Endothelial cell of umbilical vein (primary cell): ENCODE data around the gene HECTD4. TPM values are rescaled to one million over a fixed set of nuclear protein-coding genes. Genes with fewer than 3 reads are reported as not detected.

ENCODE experiments used
- BruUV-seq: library from RNA; stranded (reverse); fragments of 400-500 nt; replicated peaks from 2 replicates; lab custom pipeline; 2021; lab: Mats Ljungman, UMichigan
- CTCF ChIA-PET: fragments of 300-600, 350-600 bp; sonication (Branson Sonifier 250); formaldehyde crosslinking; loops from one replicate; lab custom pipeline; 2021; ENCODE audit warnings: antibody characterized with exemption, inconsistent platforms; lab: Charles Lee
- POLR2A ChIA-PET: fragments of 300-600, 350-600 bp; sonication (Branson Sonifier 250); formaldehyde crosslinking; loops from one replicate; lab custom pipeline; 2021; ENCODE audit warnings: antibody characterized with exemption, inconsistent platforms; lab: Charles Lee
- DNase-seq: peaks from one replicate; pipeline ENCODE4 v3.0.0-alpha.2; 2011; ENCODE audit warnings: low read depth, low spot score
- FAIRE-seq: peaks from 2 replicates; lab custom pipeline; 2011; peaks lifted over from hg19 to GRCh38; lab: Jason Lieb, UNC
- H2AFZ ChIP-seq: 2 replicates; pipeline ENCODE4 v1.6.0; 2012; ENCODE audit warnings: low read depth, low read length, control low read depth, inconsistent platforms
- H3K27ac ChIP-seq: 2 replicates; pipeline ENCODE4 v1.5.1; 2011; ENCODE audit warnings: low read depth, mild to moderate bottlenecking, control low read depth, low read length, moderate library complexity; ENCODE audit not compliant: insufficient read depth
- H3K27me3 ChIP-seq, 2 experiments: 2 replicates each; pipeline versions ENCODE4 v1.6.0 to v1.6.1; 2011; ENCODE audit warnings: low read length in 2 of 2, mixed read lengths in 1 of 2; ENCODE audit not compliant: control insufficient read depth in 2 of 2, insufficient read depth in 2 of 2
- H3K36me3 ChIP-seq, 2 experiments: 2 replicates in 1 of 2; 3 replicates in 1 of 2; pipeline ENCODE4 v1.5.1; 2011; ENCODE audit warnings: low read length in 2 of 2, mild to moderate bottlenecking in 1 of 2, moderate library complexity in 1 of 2; ENCODE audit not compliant: control insufficient read depth in 2 of 2, insufficient read depth in 2 of 2; ENCODE audit errors: extremely low read depth in 1 of 2
- H3K4me1 ChIP-seq: 3 replicates; pipeline ENCODE4 v1.5.1; 2011; ENCODE audit warnings: mild to moderate bottlenecking, low read length; ENCODE audit not compliant: control insufficient read depth, insufficient read depth; ENCODE audit errors: extremely low read depth
- H3K4me2 ChIP-seq: 2 replicates; pipeline ENCODE4 v1.6.1; 2011; ENCODE audit warnings: low read length, control low read depth, mixed read lengths; ENCODE audit not compliant: insufficient read depth
- H3K4me3 ChIP-seq, 3 experiments: fragments of 200-600 bp in 1 of 3; sonication (generic), shearing (Covaris generic) in 1 of 3; replicated peaks in 1 of 3; 2 replicates each; pipeline ENCODE4 v1.5.1; 2011 to 2016; ENCODE audit warnings: control low read depth in 3 of 3, low read length in 3 of 3, mild to moderate bottlenecking in 2 of 3, inconsistent platforms in 1 of 3, low read depth in 1 of 3, moderate library complexity in 1 of 3; ENCODE audit not compliant: insufficient read depth in 1 of 3
- H3K79me2 ChIP-seq: 2 replicates; pipeline ENCODE4 v1.6.0; 2012; ENCODE audit warnings: low read length, inconsistent platforms; ENCODE audit not compliant: control insufficient read depth, insufficient read depth
- H3K9ac ChIP-seq: replicated peaks from 2 replicates; pipeline ENCODE3; 2011; ENCODE audit warnings: low read length, control low read depth; ENCODE audit not compliant: insufficient read depth; ENCODE audit errors: extremely low read depth
- H3K9me1 ChIP-seq: replicated peaks from 3 replicates; pipeline ENCODE4 v1.6.0; 2011; ENCODE audit warnings: mild to moderate bottlenecking, low read length; ENCODE audit not compliant: control insufficient read depth, insufficient read depth; ENCODE audit errors: extremely low read depth
- H3K9me3 ChIP-seq: replicated peaks from 2 replicates; pipeline ENCODE4 v1.5.1; 2012; ENCODE audit warnings: low read length, inconsistent platforms; ENCODE audit not compliant: control insufficient read depth, insufficient read depth
- H4K20me1 ChIP-seq: replicated peaks from 2 replicates; pipeline ENCODE3; 2011; ENCODE audit warnings: mild to moderate bottlenecking, low read length; ENCODE audit not compliant: control insufficient read depth, insufficient read depth; ENCODE audit errors: extremely low read depth
- CTCF ChIP-seq, 2 donors: IDR thresholded peaks; 1 replicate in 1 of 2; 2 replicates in 1 of 2; pipeline ENCODE4 v1.5.1; 2011; ENCODE audit warnings: low read length in 2 of 2, mild to moderate bottlenecking in 2 of 2, moderate library complexity in 2 of 2, control low read depth in 1 of 2, inconsistent platforms in 1 of 2, low read depth in 1 of 2; ENCODE audit not compliant: insufficient read depth in 1 of 2; ENCODE audit errors: extremely low read depth in 1 of 2
- EZH2 ChIP-seq: IDR thresholded peaks from 2 replicates; pipeline ENCODE4 v1.6.1; 2012; ENCODE audit warnings: borderline replicate concordance, low read depth, mild to moderate bottlenecking, moderate library complexity, low read length, inconsistent platforms; ENCODE audit not compliant: severe bottlenecking
- FOS ChIP-seq: IDR thresholded peaks from 2 replicates; pipeline ENCODE4 v1.6.1; 2011; ENCODE audit warnings: mild to moderate bottlenecking, low read length, moderate library complexity, borderline replicate concordance; ENCODE audit not compliant: insufficient read depth
- GATA2 ChIP-seq: IDR thresholded peaks from 2 replicates; pipeline ENCODE4 v1.7.0; 2011; ENCODE audit warnings: low read depth, mild to moderate bottlenecking, moderate library complexity, mixed read lengths, low read length; ENCODE audit not compliant: insufficient read length, insufficient read depth
- JUN ChIP-seq: IDR thresholded peaks from 2 replicates; pipeline ENCODE4 v1.6.1; 2011; ENCODE audit warnings: borderline replicate concordance, low read depth; ENCODE audit not compliant: insufficient read length, insufficient read depth
- MAX ChIP-seq: IDR thresholded peaks from 2 replicates; pipeline ENCODE4 v1.6.1; 2011; ENCODE audit not compliant: insufficient read depth, insufficient read length
- MYC ChIP-seq: IDR thresholded peaks from one replicate; pipeline ENCODE4 v1.6.1; 2011; ENCODE audit warnings: mild to moderate bottlenecking, low read depth, low read length
- POLR2A ChIP-seq: IDR thresholded peaks from 2 replicates; pipeline ENCODE4 v1.6.1; 2012; ENCODE audit warnings: low read depth, mild to moderate bottlenecking, control low read depth, low read length
- POLR2AphosphoS5 ChIP-seq: IDR thresholded peaks from 2 replicates; pipeline ENCODE4 v1.6.1; 2012; ENCODE audit warnings: low read depth, mild to moderate bottlenecking, control low read depth, low read length, moderate library complexity; ENCODE audit not compliant: insufficient read depth
- dilution Hi-C: fragments of 300-500 bp; cut with MboI; formaldehyde crosslinking; loops from one replicate; pipeline ENCODE4 v1.15.0; 2019; ENCODE audit warnings: low sequenced_read_pairs; ENCODE audit not compliant: extremely low pct_ligation_motif_present
- intact Hi-C: fragments of 100-400 bp; cut with micrococcal nuclease; formaldehyde crosslinking; loops from one replicate; pipeline ENCODE4 v1.10.0; 2022
- polyA plus RNA-seq, 4 experiments: library from polyadenylated mRNA; depleted of rRNA in 3 of 4; stranded (reverse) in 3 of 4; unstranded in 1 of 4; fragments of >200 nt; gene quantifications; 2 replicates each; pipeline versions ENCODE4 v1.2.1 to v1.2.3, GENCODE V29; 2011 to 2012; ENCODE audit warnings: missing spikeins in 1 of 4
- total RNA-seq: library from RNA; stranded (reverse); gene quantifications from 2 replicates; pipeline ENCODE4 v1.2.3, GENCODE V29; 2021

HECTD4 gene
- total and polyA plus RNA-seq, 2 donors (not counting 3 experiments of a cell fraction or from before 2014, with no cell fraction given), result 9.7 to 47.7 TPM

- ChIA-PET POLR2A (no interaction called here), CTCF (interaction anchor here (0.9 to 1.7 kb wide), 3 partner anchors 13 to 202 kb away, joined by 3 to 5 read pairs (median 4); no protein-coding TSS in a partner anchor)
- Histone ChIP-seq H3K27ac (no peak overlapping the region), H4K20me1 (no peaks in the 10 kb centered on the region), H3K36me3 (peaks cover 4 to 13% of the 10 kb centered on the region in 2 experiments), H3K9me3 (no peaks in the 10 kb centered on the region), H3K27me3 (no peaks in the 10 kb centered on the region), H3K9me1 (no peaks in the 10 kb centered on the region), H3K9ac (no peak overlapping the region), H3K4me3 (no peak overlapping the region), H3K4me1 (no peaks in the 10 kb centered on the region), H3K79me2 (no peaks in the 10 kb centered on the region), H2AFZ (no peak overlapping the region), H3K4me2 (no peak overlapping the region)
- TF ChIP-seq POLR2AphosphoS5 (no peak), MAX (no peak), EZH2 (no peak), CTCF (IDR thresholded peaks at IDR 0.05; ENCODE audit: extremely low read depth in 1 of 2, insufficient read depth in 1 of 2, low read depth in 1 of 2, low read length in 2 of 2) (no peak), FOS (no peak), MYC (no peak), JUN (no peak), POLR2A (no peak), GATA2 (no peak)
- intact Hi-C loops (no loop called here), dilution Hi-C loops (no loop called here)
- no TSS peak for BruUV-seq
- FAIRE-seq, result no peak
- DNase-seq, result no peak
These were observed 196.9 kb downstream of the HECTD4 start for GRCh38 chr12:112185093-112185923.
